SK-N-SH (cell line): ENCODE results near the gene MS4A4E.

ENCODE experiments used
- CTCF ChIP-seq: fragments of 200-600 bp; sonication (generic); IDR thresholded peaks from 2 replicates; pipeline ENCODE4 v1.6.1; 2017; ENCODE audit warnings: antibody characterized with exemption, mild to moderate bottlenecking, moderate library complexity
- EZH2phosphoT487 ChIP-seq: fragments of 200-600 bp; sonication (generic); IDR thresholded peaks from 2 replicates; pipeline ENCODE4 v1.6.1; 2017; ENCODE audit warnings: low read depth, mixed run types, mild to moderate bottlenecking, antibody characterized with exemption, moderate library complexity, borderline replicate concordance
- NFIC ChIP-seq: IDR thresholded peaks from 2 replicates; pipeline ENCODE4 v1.4.0; 2012; ENCODE audit warnings: borderline replicate concordance
- POLR2AphosphoS5 ChIP-seq: IDR thresholded peaks from 2 replicates; pipeline ENCODE4 v1.6.1; 2012; ENCODE audit warnings: low read depth, low read length
- RAD21 ChIP-seq: IDR thresholded peaks from 2 replicates; pipeline ENCODE4 v1.6.1; 2012; ENCODE audit warnings: mild to moderate bottlenecking, low read length
- REST ChIP-seq: IDR thresholded peaks from 2 replicates; pipeline ENCODE4 v1.6.1; 2012; ENCODE audit warnings: mild to moderate bottlenecking, low read depth, low read length, moderate library complexity
- USF2 ChIP-seq: fragments of 150-350 bp; IDR thresholded peaks from 2 replicates; pipeline ENCODE4 v1.6.1; 2017; ENCODE audit warnings: antibody characterized with exemption, low read length, low read depth, borderline replicate concordance

- TF ChIP-seq REST, result no peak
- TF ChIP-seq NFIC, result no peak
- no peak for TF ChIP-seq CTCF
- TF ChIP-seq RAD21, result no peak
- no peak for TF ChIP-seq POLR2AphosphoS5
- no peak for TF ChIP-seq EZH2phosphoT487
- TF ChIP-seq USF2, result no peak
These were observed 45.6 kb upstream of the MS4A4E start for GRCh38 chr11:60288531-60288930.
